Measurements from ENCODE around the gene RAPGEF2.

The RAPGEF2 gene

DNA sequence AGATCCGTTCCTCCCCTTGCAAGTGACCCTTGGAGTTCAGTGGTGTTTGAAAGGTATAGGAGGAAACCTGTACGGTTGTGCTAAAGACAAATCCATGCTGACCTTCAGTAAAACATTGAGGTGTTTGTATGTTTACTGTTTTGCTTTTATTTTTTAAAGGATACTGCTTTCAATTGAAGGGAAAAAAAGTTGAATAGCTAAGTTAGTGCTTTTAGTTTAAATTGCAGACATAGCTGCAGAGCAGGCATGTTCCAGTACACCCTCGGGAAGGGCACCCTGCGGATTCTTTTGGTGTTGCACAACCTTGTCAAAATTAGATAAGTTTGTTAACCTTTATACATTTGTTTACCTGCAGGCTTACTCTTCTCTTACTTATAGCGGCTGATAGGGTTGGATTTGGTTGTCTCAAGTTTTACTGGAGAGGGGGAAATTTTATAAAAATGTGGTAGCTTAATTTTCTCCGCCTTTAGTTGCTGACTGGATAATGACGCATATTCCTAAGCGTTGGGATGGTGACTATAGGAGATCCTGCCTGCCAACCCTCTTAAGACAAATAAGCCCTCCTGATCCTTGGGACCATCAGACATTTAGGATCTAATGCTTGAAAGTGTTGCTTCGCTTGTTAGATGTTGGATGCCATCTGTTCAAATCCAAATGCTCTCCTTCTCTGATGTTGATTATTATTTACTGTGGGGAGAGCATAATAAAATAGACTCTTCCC, 2.0 kb downstream of the RAPGEF2 start:
- Mint-ChIP-seq H3K4me3 (peak overlapping the region; percentile 97 to 100 (median 99)), H3K27me3 (ENCODE audit: low read depth) (peaks cover 15% of the 10 kb centered on the region), H3K27ac (peak overlapping the region; percentile 77 to 90 (median 83)), H3K9me3 (no peaks in the 10 kb centered on the region), H3K36me3 (ENCODE audit: low read depth) (no peaks in the 10 kb centered on the region), H3K4me1 (peaks cover 42% of the 10 kb centered on the region)
- TF ChIP-seq, protein P1, sequence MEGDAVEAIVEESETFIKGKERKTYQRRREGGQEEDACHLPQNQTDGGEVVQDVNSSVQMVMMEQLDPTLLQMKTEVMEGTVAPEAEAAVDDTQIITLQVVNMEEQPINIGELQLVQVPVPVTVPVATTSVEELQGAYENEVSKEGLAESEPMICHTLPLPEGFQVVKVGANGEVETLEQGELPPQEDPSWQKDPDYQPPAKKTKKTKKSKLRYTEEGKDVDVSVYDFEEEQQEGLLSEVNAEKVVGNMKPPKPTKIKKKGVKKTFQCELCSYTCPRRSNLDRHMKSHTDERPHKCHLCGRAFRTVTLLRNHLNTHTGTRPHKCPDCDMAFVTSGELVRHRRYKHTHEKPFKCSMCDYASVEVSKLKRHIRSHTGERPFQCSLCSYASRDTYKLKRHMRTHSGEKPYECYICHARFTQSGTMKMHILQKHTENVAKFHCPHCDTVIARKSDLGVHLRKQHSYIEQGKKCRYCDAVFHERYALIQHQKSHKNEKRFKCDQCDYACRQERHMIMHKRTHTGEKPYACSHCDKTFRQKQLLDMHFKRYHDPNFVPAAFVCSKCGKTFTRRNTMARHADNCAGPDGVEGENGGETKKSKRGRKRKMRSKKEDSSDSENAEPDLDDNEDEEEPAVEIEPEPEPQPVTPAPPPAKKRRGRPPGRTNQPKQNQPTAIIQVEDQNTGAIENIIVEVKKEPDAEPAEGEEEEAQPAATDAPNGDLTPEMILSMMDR (IDR thresholded peaks at IDR 0.05; ENCODE audit: unreplicated experiment in 3 of 3): peak in 1 of 3 experiments; percentile 16

DNA sequence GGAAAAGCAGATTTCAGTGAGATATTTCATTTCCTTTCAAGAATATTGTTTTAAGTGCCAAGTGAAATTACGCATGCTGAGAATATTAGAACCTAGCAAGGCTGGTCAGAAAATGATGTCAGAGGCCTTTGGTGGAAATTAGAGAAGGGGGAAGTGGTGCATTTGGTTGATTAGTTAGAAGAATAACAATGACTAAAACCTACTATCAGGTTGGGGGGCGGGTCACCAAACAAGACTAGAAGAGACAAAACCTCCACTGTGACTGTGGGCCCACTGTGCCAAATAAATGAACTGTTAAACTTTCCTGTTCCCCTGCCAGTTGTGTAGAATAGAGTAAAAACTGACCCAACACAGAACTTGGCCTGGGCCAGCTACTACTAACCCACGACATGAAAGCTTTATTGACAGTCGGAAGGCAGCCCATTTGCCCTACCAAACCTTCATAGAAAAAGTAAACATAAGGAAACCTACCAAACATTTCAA, 2.9 kb downstream of the RAPGEF2 start:
- no peaks in the 10 kb centered on the region for H3K36me3 Mint-ChIP-seq (ENCODE audit: low read depth)
- peaks cover 44% of the 10 kb centered on the region for H3K4me1 Mint-ChIP-seq
- H3K4me3 Mint-ChIP-seq: peak overlapping the region; percentile 97 to 100 (median 99)
- no peaks in the 10 kb centered on the region for H3K9me3 Mint-ChIP-seq
- peak overlapping the region; percentile 43 to 90 (median 77) for H3K27ac Mint-ChIP-seq
- TF ChIP-seq, protein P1 (IDR thresholded peaks at IDR 0.05; ENCODE audit: unreplicated experiment in 3 of 3): no peak
- peaks cover 15% of the 10 kb centered on the region for H3K27me3 Mint-ChIP-seq (ENCODE audit: low read depth)

DNA sequence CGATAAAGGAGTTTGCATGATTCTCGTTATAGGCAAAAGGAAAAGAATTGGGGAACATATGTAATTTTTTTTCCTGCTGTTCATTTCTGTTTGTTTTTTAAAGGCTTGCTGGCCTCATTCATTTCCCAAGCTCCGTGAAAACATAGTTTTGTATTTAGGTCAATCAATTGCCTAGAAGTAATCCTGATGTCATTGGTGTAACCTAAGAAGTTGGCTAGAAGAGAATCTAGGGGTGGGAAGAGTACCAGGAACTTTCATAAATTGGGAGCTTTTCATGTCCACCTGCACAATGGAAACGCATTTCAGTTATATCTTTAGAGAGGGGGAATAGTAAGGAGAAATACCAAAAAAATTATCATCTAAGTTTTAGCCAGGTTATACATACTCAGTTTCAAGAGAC, 3.8 kb downstream of the RAPGEF2 start:
- TF ChIP-seq, protein P1 (IDR thresholded peaks at IDR 0.05; ENCODE audit: unreplicated experiment in 3 of 3): no peak
- H3K4me3 Mint-ChIP-seq: peak overlapping the region; percentile 48 to 58 (median 54)
- peaks cover 7% of the 10 kb centered on the region for H3K27me3 Mint-ChIP-seq (ENCODE audit: low read depth)
- H3K27ac Mint-ChIP-seq: peak overlapping the region in 2 of 3 experiments; percentile 6 to 14
- H3K36me3 Mint-ChIP-seq (ENCODE audit: low read depth): no peaks in the 10 kb centered on the region
- H3K9me3 Mint-ChIP-seq: no peaks in the 10 kb centered on the region
- H3K4me1 Mint-ChIP-seq: peaks cover 49% of the 10 kb centered on the region

DNA sequence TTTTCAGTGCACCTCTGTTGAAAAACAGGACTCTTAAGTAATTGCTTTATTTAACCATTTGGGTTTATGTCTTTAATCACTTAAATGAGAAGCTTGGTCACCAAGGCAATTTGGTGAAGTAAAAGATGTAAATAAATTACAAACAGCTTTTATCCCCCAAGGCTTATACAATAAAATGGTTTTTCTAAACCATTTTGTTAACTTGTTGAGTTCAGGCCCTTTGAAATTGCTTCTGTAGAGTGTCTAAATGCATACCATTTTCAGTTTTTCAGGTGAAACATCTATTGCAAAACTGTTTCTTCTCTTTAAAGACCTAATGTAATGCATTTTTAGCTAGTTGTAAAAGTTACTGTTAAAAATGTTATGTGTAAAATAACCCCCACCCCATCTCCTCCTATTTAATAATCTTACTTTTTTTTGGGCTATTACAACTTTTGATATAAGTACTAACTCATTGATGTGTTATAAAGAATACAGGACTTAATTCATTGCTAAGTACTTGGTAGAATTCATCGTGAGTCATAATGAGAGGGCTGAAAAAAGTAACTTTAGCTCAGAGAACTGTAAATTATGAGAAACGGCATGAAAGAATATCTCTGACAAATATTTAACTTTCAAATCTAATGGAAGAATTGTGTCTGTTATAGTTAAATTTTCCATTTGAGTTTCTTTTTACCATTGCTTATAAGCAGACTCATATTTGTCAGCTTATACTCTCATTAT, 4.5 kb downstream of the RAPGEF2 start:
- Mint-ChIP-seq H3K27ac (no peak overlapping the region), H3K36me3 (ENCODE audit: low read depth) (no peaks in the 10 kb centered on the region), H3K4me1 (peaks cover 44% of the 10 kb centered on the region), H3K9me3 (peaks cover 1% of the 10 kb centered on the region), H3K4me3 (peak overlapping the region; percentile 33 to 46 (median 37)), H3K27me3 (ENCODE audit: low read depth) (no peaks in the 10 kb centered on the region)
- TF ChIP-seq, protein P1 (IDR thresholded peaks at IDR 0.05; ENCODE audit: unreplicated experiment in 3 of 3): no peak

DNA sequence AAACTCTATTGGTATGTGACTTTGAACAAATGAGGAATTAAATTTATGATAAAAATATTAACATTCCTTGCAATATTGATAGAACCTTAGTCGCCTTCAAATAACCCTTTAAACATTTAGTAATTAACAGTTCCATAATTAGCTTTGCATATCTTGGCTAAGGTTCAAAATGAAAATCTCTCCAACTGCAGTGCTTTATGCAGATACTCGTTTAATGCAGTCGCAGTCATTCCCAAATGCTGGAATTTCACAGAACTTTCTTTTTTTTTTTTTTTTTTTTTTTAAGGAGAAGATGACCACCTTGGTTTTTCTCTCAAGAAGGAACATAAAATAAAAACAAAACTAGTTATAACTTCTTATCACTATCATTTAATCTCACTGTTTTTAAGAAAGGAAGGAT, 5.2 kb downstream of the RAPGEF2 start:
- Mint-ChIP-seq H3K27me3 (ENCODE audit: low read depth) (no peaks in the 10 kb centered on the region), H3K9me3 (peaks cover 2% of the 10 kb centered on the region), H3K4me1 (peaks cover 44% of the 10 kb centered on the region)

More for the DNA sequence above, 5.2 kb downstream of the RAPGEF2 start:
- TF ChIP-seq, protein P1 (IDR thresholded peaks at IDR 0.05; ENCODE audit: unreplicated experiment in 3 of 3): no peak
- Mint-ChIP-seq H3K36me3 (ENCODE audit: low read depth) (peaks cover 5% of the 10 kb centered on the region), H3K27ac (no peak overlapping the region), H3K4me3 (no peak overlapping the region)
